Osteoblast (primary cell): ENCODE data around the gene SLC27A2. TPM values are rescaled to one million over a fixed set of nuclear protein-coding genes. Genes with fewer than 3 reads are reported as not detected.

Experiments used
- DNase-seq: peaks from one replicate; pipeline ENCODE4 v3.0.0; 2011; ENCODE audit warnings: low spot score, mixed read lengths; ENCODE audit not compliant: insufficient read length; ENCODE audit errors: missing footprints
- H2AFZ ChIP-seq: 2 replicates; pipeline ENCODE4 v1.6.0; 2011; ENCODE audit warnings: mild to moderate bottlenecking, low read length
- H3K27ac ChIP-seq: 2 replicates; pipeline ENCODE4 v1.5.1; 2011; ENCODE audit warnings: mild to moderate bottlenecking, low read depth, low read length, moderate library complexity
- H3K27me3 ChIP-seq: 2 replicates; pipeline ENCODE4 v1.6.0; 2012; ENCODE audit warnings: mild to moderate bottlenecking, control low read depth, inconsistent platforms, low read length, moderate library complexity; ENCODE audit not compliant: insufficient read depth
- H3K36me3 ChIP-seq: 2 replicates; pipeline ENCODE4 v1.5.1; 2011; ENCODE audit warnings: mild to moderate bottlenecking, low read length, control low read depth, moderate library complexity; ENCODE audit not compliant: insufficient read depth
- H3K4me1 ChIP-seq: 2 replicates; pipeline ENCODE4 v1.5.1; 2011; ENCODE audit warnings: mild to moderate bottlenecking, low read length, control low read depth, moderate library complexity; ENCODE audit not compliant: insufficient read depth
- H3K4me2 ChIP-seq: 2 replicates; pipeline ENCODE4 v1.6.0; 2011; ENCODE audit warnings: mild to moderate bottlenecking, low read length; ENCODE audit not compliant: insufficient read depth
- H3K4me3 ChIP-seq: fragments of 200-600 bp; sonication (generic); 3 replicates; pipeline ENCODE4 v1.5.1; 2012; ENCODE audit warnings: mild to moderate bottlenecking, low read length, inconsistent platforms; ENCODE audit not compliant: insufficient read depth
- H3K79me2 ChIP-seq: 2 replicates; pipeline ENCODE4 v1.6.0; 2012; ENCODE audit warnings: mild to moderate bottlenecking, low read length, control low read depth, inconsistent platforms; ENCODE audit not compliant: insufficient read depth
- H3K9me3 ChIP-seq: 2 replicates; pipeline ENCODE4 v1.5.1; 2011; ENCODE audit warnings: low read depth, low read length, control low read depth
- H4K20me1 ChIP-seq: 2 replicates; pipeline ENCODE4 v1.6.0; 2012; ENCODE audit warnings: mild to moderate bottlenecking, low read length, control low read depth; ENCODE audit not compliant: insufficient read depth
- total RNA-seq: library from RNA; depleted of rRNA; stranded (reverse); fragments of >200 nt; gene quantifications from 2 replicates; pipeline ENCODE4 v1.2.3, GENCODE V29; 2012
- TF ChIP-seq, protein P1 (sequence below): IDR thresholded peaks from 2 replicates; pipeline ENCODE4 v1.5.1; 2011; ENCODE audit warnings: mild to moderate bottlenecking, low read depth, low read length, moderate library complexity; ENCODE audit errors: extremely low read depth

The SLC27A2 gene
- total RNA-seq, 1 donor = not detected

DNA sequence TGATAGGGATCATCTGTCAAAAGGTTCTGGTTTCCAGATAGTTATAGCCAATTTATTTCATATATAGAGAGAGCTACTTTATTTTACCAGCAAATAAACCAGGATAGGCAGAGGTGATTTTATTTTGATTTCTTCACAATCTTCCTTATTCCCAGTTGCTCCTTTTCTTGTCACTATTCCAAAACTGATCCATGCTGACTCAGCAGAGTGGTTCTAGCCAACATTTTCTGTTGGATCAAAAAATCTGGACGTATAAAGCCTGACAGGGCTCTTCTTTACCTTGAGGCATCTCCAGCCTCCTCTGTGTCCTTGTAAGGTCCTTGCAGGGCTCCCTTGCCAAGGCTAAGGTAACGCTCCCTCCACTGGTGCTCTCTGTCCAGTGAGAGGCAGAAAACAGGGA is 67.7 kb downstream of the SLC27A2 start:
- Histone ChIP-seq H3K4me3 (no peak overlapping the region), H3K4me1 (no peaks in the 10 kb centered on the region), H2AFZ (no peak overlapping the region), H3K27me3 (peaks cover 39% of the 10 kb centered on the region), H3K4me2 (no peak overlapping the region), H3K9me3 (no peaks in the 10 kb centered on the region), H3K79me2 (no peaks in the 10 kb centered on the region), H3K36me3 (no peaks in the 10 kb centered on the region), H3K27ac (no peak overlapping the region), H4K20me1 (no peaks in the 10 kb centered on the region)
- TF ChIP-seq, protein P1, sequence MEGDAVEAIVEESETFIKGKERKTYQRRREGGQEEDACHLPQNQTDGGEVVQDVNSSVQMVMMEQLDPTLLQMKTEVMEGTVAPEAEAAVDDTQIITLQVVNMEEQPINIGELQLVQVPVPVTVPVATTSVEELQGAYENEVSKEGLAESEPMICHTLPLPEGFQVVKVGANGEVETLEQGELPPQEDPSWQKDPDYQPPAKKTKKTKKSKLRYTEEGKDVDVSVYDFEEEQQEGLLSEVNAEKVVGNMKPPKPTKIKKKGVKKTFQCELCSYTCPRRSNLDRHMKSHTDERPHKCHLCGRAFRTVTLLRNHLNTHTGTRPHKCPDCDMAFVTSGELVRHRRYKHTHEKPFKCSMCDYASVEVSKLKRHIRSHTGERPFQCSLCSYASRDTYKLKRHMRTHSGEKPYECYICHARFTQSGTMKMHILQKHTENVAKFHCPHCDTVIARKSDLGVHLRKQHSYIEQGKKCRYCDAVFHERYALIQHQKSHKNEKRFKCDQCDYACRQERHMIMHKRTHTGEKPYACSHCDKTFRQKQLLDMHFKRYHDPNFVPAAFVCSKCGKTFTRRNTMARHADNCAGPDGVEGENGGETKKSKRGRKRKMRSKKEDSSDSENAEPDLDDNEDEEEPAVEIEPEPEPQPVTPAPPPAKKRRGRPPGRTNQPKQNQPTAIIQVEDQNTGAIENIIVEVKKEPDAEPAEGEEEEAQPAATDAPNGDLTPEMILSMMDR = no peak
- no peak for DNase-seq

DNA sequence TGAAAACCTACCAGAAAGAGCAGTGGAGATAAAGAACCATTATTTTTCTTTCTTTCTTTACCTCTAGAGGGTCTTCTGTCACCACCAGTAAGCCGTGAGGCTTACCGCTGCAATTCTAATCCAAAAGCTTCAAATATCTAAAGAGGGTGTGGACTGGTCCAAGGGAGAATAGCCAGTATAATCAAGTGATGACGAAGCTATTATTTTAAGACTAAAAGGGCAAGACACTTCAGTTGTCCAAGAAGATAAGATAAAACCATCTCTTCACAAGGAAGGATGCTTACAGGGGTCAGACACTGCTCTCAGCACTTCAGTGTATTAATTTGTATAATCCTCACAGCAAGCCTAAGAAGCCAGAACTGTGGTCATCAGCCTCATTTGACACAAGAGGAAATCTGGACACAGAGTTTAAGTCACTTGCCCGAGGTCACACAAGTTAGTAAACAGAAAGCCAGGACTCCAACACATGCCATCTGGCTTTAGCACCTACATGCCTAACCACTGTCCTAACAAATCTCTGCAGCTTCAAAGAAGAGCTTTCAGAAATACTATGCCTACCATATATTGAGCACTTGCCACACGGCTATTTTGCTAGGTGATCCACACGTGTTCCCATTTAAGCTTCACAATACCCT is 68.9 kb downstream of the SLC27A2 start:
- TF ChIP-seq, protein P1 = no peak
- Histone ChIP-seq H3K4me3 (no peak overlapping the region), H3K79me2 (no peaks in the 10 kb centered on the region), H3K4me1 (no peaks in the 10 kb centered on the region), H3K4me2 (no peak overlapping the region), H4K20me1 (no peaks in the 10 kb centered on the region), H3K36me3 (no peaks in the 10 kb centered on the region), H3K9me3 (no peaks in the 10 kb centered on the region), H2AFZ (no peak overlapping the region), H3K27me3 (peaks cover 39% of the 10 kb centered on the region), H3K27ac (no peak overlapping the region)
- DNase-seq = no peak

DNA sequence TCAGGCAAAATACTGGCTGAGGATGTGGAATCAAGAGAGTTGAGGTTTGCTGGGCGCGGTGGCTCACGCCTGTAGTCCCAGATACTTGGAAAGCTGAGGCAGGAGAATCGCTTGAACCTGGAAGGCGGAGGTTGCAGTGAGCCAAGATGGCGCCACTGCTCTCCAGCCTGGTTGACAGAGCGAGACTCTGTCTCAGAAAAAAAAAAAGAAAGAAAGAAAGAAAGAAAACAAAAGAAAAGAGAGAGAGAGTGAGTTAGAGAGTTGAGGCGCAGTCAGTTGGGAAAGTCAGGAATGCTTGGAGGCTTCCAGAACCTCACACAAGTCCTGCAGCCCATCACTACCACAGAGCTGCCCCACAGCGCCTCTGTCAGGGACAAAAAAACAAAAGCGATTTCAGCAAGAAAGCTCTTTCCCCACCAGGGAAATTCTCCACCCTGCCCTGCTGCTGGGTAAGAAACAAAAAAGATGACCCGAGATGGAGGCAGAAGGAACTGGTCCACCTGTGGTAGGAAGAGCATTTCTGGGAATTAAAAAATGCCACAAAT is 69.7 kb downstream of the SLC27A2 start:
- no peak overlapping the region for H3K27ac ChIP-seq
- no peaks in the 10 kb centered on the region for H3K36me3 ChIP-seq
- H3K4me3 ChIP-seq = no peak overlapping the region
- TF ChIP-seq, protein P1 = peak; percentile 26
- H3K27me3 ChIP-seq = peaks cover 39% of the 10 kb centered on the region
- no peak overlapping the region for H2AFZ ChIP-seq
- no peaks in the 10 kb centered on the region for H3K79me2 ChIP-seq
- H3K4me2 ChIP-seq = no peak overlapping the region
- no peak for DNase-seq
- no peaks in the 10 kb centered on the region for H4K20me1 ChIP-seq
- no peaks in the 10 kb centered on the region for H3K9me3 ChIP-seq
- no peaks in the 10 kb centered on the region for H3K4me1 ChIP-seq

DNA sequence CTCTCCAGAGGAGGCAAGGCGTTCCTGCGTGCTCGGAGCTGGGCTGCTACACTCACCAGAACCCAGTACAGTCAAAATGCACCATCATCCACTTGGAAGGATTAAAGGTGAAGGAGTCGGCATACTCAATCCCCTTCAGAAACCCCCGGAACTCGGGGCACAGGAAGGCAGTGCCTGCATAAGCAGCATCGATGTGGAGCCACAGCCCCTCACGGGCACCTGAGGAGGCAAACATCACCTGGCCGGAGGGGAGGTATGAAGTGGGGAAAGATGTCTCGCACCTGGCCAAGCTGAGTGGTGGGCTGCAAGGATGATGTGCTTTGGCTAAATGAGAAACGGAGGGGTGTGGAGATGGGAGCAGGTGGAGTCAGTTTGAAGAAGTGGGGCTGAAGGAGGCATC is 70.6 kb downstream of the SLC27A2 start:
- TF ChIP-seq, protein P1 = no peak
- DNase-seq = no peak
- Histone ChIP-seq H3K9me3 (no peaks in the 10 kb centered on the region), H2AFZ (no peak overlapping the region), H3K4me3 (no peak overlapping the region), H3K36me3 (no peaks in the 10 kb centered on the region), H3K4me1 (no peaks in the 10 kb centered on the region), H4K20me1 (no peaks in the 10 kb centered on the region), H3K27me3 (peaks cover 39% of the 10 kb centered on the region), H3K4me2 (no peak overlapping the region), H3K79me2 (no peaks in the 10 kb centered on the region), H3K27ac (no peak overlapping the region)
